Tibial artery (tissue), 4 donors: Measurements from ENCODE around the gene TM9SF1.
"Not testable (repeated sequence)": the region's sequence is repeated elsewhere in the genome, so short reads cannot be mapped to it uniquely, and the experiment has no call there.

Experiments
- DNase-seq, 2 donors: peaks; one replicate each; pipeline ENCODE4 v3.0.0-alpha.2; 2019
- H3K27ac ChIP-seq, 2 donors: fragments of 200-600 bp; sonication (generic) in 1 of 2; 1 replicate in 1 of 2; 2 replicates in 1 of 2; pipeline ENCODE4 v1.5.1; 2018 to 2019; ENCODE audit warnings: mild to moderate bottlenecking in 1 of 2
- H3K27me3 ChIP-seq, 2 donors: fragments of 200-600 bp; sonication (generic) in 1 of 2; one replicate each; pipeline versions ENCODE4 v1.5.1 to v1.6.0; 2016 to 2019
- H3K36me3 ChIP-seq, 3 donors: fragments of 200-600 bp; sonication (generic) in 2 of 3; one replicate each; pipeline ENCODE4 v1.5.1; 2016 to 2019; ENCODE audit warnings: mild to moderate bottlenecking in 2 of 3
- H3K4me1 ChIP-seq, 4 donors: fragments of 200-600 bp; sonication (generic) in 2 of 4; 1 replicate in 3 of 4; 2 replicates in 1 of 4; pipeline ENCODE4 v1.5.1; 2016 to 2019
- H3K4me3 ChIP-seq, 2 donors: fragments of 200-600 bp; sonication (generic) in 1 of 2; 1 replicate in 1 of 2; 2 replicates in 1 of 2; pipeline ENCODE4 v1.5.1; 2018 to 2019; ENCODE audit warnings: mild to moderate bottlenecking in 2 of 2
- H3K9me3 ChIP-seq, 3 donors: fragments of 200-600 bp; sonication (generic) in 1 of 3; one replicate each; pipeline ENCODE4 v1.5.1; 2016 to 2019
- CTCF ChIP-seq, 2 experiments: fragments of 200-600 bp in 1 of 2; fragments of 450-650 bp in 1 of 2; IDR thresholded peaks; one replicate each; pipeline ENCODE4 v1.5.1; 2017 to 2019; ENCODE audit warnings: antibody characterized with exemption in 2 of 2, mild to moderate bottlenecking in 1 of 2, moderate library complexity in 1 of 2
- intact Hi-C: fragments of 100-400 bp; cut with DNase I; formaldehyde crosslinking; loops from one replicate; pipeline ENCODE4 v1.15.0; 2023; ENCODE audit warnings: low total_unique reads

The TM9SF1 gene

GRCh38 chr14:24231263-24232120, 36.3 kb upstream of the TM9SF1 start:
- H3K36me3 ChIP-seq = peaks cover 8 to 26% (median 23%) of the 10 kb centered on the region in 3 donors
- no peaks in the 10 kb centered on the region for H3K27me3 ChIP-seq
- no peak for TF ChIP-seq CTCF (IDR thresholded peaks at IDR 0.05)
- H3K4me1 ChIP-seq = peaks cover 0 to 36% (median 29%) of the 10 kb centered on the region in 4 donors
- H3K9me3 ChIP-seq = no peaks in the 10 kb centered on the region
- intact Hi-C loops = no loop called here
- peak overlapping the region; percentile 85 to 88 for H3K27ac ChIP-seq
- peak in 1 of 2 donors; percentile 64 for DNase-seq
- peak overlapping the region; percentile 75 to 89 for H3K4me3 ChIP-seq

DNA sequence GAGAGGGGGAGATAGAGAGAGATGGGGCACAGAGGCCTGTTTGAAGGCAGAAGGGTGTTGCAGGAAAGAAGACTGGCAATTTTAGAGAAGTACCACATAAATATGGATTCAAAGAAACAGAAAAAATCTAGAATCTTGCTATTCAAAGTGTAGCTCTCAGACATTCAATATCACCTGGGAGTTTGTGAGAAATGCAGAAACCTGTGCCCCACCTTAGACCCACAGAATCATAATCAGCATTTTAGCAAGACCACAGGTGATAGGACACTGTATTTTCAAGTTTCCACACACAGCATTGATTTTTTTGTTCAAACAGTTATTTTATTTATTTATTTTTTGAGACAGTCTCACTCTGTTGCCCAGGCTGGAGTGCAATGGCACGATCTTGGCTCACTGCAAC, 33.7 kb upstream of the TM9SF1 start:
- Histone ChIP-seq H3K4me3 (no peak overlapping the region), H3K9me3 (no peaks in the 10 kb centered on the region), H3K27me3 (no peaks in the 10 kb centered on the region), H3K4me1 (peaks cover 0 to 25% (median 20%) of the 10 kb centered on the region in 4 donors), H3K27ac (no peak overlapping the region), H3K36me3 (peaks cover 0 to 12% (median 12%) of the 10 kb centered on the region in 3 donors)
- TF ChIP-seq CTCF (IDR thresholded peaks at IDR 0.05) = no peak
- no peak for DNase-seq
- intact Hi-C loops = no loop called here

GRCh38 chr14:24226473-24226872, 31.2 kb upstream of the TM9SF1 start:
- no peak overlapping the region for H3K27ac ChIP-seq
- H3K4me3 ChIP-seq = no peak overlapping the region
- peaks cover 0 to 12% (median 12%) of the 10 kb centered on the region in 3 donors for H3K36me3 ChIP-seq
- H3K4me1 ChIP-seq = peaks cover 0 to 13% (median 10%) of the 10 kb centered on the region in 4 donors
- no peaks in the 10 kb centered on the region for H3K27me3 ChIP-seq
- intact Hi-C loops = no loop called here
- TF ChIP-seq CTCF (IDR thresholded peaks at IDR 0.05) = no peak
- H3K9me3 ChIP-seq = no peaks in the 10 kb centered on the region
- DNase-seq = no peak

GRCh38 chr14:24224618-24225071, 29.4 kb upstream of the TM9SF1 start:
- peaks cover 0 to 12% (median 11%) of the 10 kb centered on the region in 3 donors for H3K36me3 ChIP-seq
- H3K27me3 ChIP-seq = no peaks in the 10 kb centered on the region
- H3K4me3 ChIP-seq = no peak overlapping the region
- H3K9me3 ChIP-seq = no peaks in the 10 kb centered on the region
- peak in 1 of 2 donors; percentile 20 for DNase-seq
- no peak for TF ChIP-seq CTCF (IDR thresholded peaks at IDR 0.05)
- no peak overlapping the region for H3K27ac ChIP-seq
- H3K4me1 ChIP-seq = peaks cover 0 to 3% (median 0%) of the 10 kb centered on the region in 4 donors
- intact Hi-C loops = no loop called here

DNA sequence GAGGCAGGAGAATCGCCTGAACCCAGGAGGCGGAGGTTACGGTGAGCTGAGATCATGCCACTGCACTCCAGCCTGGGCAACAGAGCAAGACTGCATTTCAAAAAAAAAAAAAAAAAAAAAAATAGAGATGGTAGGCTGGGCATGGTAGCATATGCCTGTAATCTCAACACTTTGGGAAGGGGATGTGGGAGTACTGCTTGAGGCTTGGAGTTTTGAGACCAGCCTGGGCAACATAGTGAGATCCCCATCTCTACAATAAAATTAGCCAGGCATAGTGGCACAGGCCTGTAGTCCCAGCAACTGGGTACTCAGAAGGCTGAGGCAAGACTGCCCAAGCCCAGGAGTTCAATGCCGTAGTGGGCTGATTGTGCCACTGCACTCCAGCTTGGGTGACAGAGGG, 27.7 kb upstream of the TM9SF1 start:
- H3K27ac ChIP-seq, H3K9me3 ChIP-seq, H3K27me3 ChIP-seq, H3K4me3 ChIP-seq, H3K4me1 ChIP-seq, intact Hi-C loops: not testable (repeated sequence)
- peaks cover 3 to 10% (median 4%) of the 10 kb centered on the region in 3 donors for H3K36me3 ChIP-seq
- DNase-seq = peak in 1 of 2 donors; percentile 13

DNA sequence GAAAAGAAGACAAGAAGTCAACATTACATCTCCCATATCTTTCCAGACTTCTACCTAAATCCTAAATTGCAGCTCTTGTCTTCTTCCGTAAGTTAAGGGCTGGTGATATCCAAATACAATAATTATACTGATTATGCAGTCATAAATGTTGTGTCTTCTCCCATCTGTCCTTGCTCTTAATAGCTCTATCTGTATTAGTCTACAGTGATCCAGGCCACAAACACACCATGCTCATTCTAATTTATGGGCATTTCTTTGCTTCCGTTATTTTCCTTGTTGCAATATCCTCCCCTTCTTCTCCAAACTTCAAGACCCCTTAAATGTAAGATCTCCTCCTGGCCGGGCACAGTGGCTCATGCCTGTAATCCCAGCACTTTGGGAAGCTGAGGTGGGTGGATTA, 24.3 kb upstream of the TM9SF1 start:
- H3K4me1 ChIP-seq = peaks cover 0 to 12% (median 9%) of the 10 kb centered on the region in 4 donors
- no peak for TF ChIP-seq CTCF (IDR thresholded peaks at IDR 0.05)
- peaks cover 3 to 7% (median 5%) of the 10 kb centered on the region in 3 donors for H3K36me3 ChIP-seq
- DNase-seq = no peak
- intact Hi-C loops = no loop called here
- no peak overlapping the region for H3K4me3 ChIP-seq
- H3K9me3 ChIP-seq = no peaks in the 10 kb centered on the region
- H3K27ac ChIP-seq = no peak overlapping the region
- no peaks in the 10 kb centered on the region for H3K27me3 ChIP-seq
